ENCODE measurements around the gene ZDHHC16. TPM values are rescaled to one million over a fixed set of nuclear protein-coding genes. Genes with fewer than 3 reads are reported as not detected.
"Not testable (repeated sequence)": the region's sequence is repeated elsewhere in the genome, so short reads cannot be mapped to it uniquely, and the experiment has no call there.

The ZDHHC16 gene
- total and polyA plus RNA-seq, 5 experiments from 2014 or later = 20.0 to 31.4 (median 28.1) TPM

DNA sequence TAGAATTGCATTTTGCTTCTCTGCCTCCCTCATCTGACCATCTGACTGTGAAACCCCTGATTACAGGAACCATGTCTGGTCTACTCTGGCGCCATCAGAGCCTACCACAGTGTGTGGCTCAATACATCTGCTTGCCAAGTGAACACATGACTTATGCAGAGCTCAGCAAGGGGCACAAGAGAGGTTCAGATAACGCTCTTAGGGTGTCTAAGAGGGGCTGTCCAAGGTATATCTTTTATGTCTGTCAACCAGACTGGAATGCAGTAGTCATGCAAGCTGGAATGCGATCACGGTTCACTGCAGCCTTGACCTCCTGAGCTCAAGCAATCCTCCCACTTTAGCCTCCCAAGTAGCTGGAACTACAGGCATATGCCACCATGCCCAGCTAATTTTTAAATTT is 34.6 kb upstream of the ZDHHC16 start:
- no peak for DNase-seq
- H3K27ac Mint-ChIP-seq = peak overlapping the region in 3 of 10 donors; percentile 28 to 43 (median 31)
- POLR2A ChIA-PET = interaction anchor here (1.5 kb wide), 1 partner anchor 10 kb away, joined by 8 read pairs; the partner anchor contains the start of gene RRP12
- peaks cover 13 to 46% (median 33%) of the 10 kb centered on the region in 4 donors for H3K4me1 Mint-ChIP-seq
- ATAC-seq = no peak
- no peak overlapping the region for H3K4me3 Mint-ChIP-seq
- no peaks in the 10 kb centered on the region for H3K27me3 Mint-ChIP-seq
- no peaks in the 10 kb centered on the region for H3K36me3 Mint-ChIP-seq
- no peaks in the 10 kb centered on the region for H3K9me3 Mint-ChIP-seq

DNA sequence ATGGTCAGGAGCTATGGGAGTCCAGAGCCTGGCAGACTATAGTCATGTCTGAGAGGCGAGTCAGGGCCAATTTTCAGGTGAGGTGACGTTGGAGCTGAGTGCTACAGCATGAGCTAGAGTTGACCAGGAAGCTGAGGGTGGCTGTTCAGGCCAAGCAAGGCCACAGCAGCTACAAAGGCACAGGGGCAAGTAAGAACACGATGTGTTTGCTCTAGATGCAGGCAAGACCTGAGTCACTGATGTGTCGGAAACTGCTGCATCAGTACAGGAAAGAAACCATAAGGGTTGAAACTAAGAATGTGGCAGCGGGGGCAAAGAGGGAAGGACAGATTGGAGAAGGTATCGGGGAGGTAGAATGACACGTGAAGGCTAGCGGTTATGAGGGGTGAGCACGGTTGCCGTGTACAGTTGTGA is 33.1 kb upstream of the ZDHHC16 start:
- Mint-ChIP-seq H3K9me3 (no peaks in the 10 kb centered on the region), H3K27me3 (no peaks in the 10 kb centered on the region), H3K36me3 (no peaks in the 10 kb centered on the region), H3K4me1 (peaks cover 18 to 49% (median 42%) of the 10 kb centered on the region in 4 donors), H3K27ac (peak overlapping the region; percentile 83 to 92 (median 89)), H3K4me3 (peak overlapping the region in 7 of 10 donors; percentile 6 to 74 (median 53))
- ATAC-seq (no peak), DNase-seq (no peak)
- POLR2A ChIA-PET = no interaction called here

DNA sequence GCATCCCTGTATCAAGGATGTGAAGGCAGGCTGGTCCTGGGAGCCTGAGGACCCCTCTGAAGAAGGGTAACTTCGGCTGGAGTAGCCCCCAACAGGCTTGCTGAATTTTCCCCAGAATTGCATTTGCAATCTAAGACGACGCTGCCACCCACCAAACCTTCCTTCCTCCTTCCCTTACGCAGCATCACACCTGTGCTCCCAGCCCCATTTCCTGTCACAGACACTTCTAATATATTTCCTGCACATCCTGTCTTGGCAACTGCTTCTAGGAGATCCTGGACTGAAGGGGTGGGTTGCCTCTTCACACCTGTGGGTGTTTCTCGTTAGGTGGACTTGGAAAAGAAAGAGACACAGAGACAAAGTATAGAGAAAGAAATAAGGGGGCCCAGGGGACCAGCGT is 29.4 kb upstream of the ZDHHC16 start:
- Mint-ChIP-seq H3K4me3 (peak overlapping the region in 9 of 10 donors; percentile 44 to 66 (median 53)), H3K36me3 (no peaks in the 10 kb centered on the region), H3K9me3 (no peaks in the 10 kb centered on the region), H3K4me1 (peaks cover 26 to 63% (median 59%) of the 10 kb centered on the region in 4 donors), H3K27me3 (no peaks in the 10 kb centered on the region), H3K27ac (peak overlapping the region; percentile 87 to 99 (median 92))
- DNase-seq (no peak), ATAC-seq (no peak)
- POLR2A ChIA-PET = no interaction called here

DNA sequence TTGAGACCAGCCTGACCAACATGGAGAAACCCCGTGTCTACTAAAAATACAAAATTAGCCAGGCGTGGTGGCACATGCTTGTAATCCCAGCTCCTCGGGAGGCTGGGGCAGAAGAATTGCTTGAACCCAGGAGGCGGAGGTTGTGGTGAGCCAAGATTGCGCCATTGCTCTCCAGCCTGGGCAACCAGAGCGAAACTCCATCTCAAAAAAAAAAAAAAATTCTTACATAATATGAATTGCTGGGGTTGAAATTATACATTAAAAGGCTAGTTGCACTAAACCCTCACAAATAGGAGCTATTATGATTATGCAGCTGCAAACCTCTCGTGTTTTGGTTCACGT is 22.2 kb upstream of the ZDHHC16 start:
- DNase-seq, H3K36me3 Mint-ChIP-seq, H3K9me3 Mint-ChIP-seq, H3K27me3 Mint-ChIP-seq, ATAC-seq: not testable (repeated sequence)
- POLR2A ChIA-PET = interaction anchor here (0.7 kb wide), 1 partner anchor 9 kb away, joined by 3 read pairs; no protein-coding TSS in a partner anchor
- peak overlapping the region in 2 of 10 donors; percentile 58 to 93 for H3K4me3 Mint-ChIP-seq
- H3K4me1 Mint-ChIP-seq = peaks cover 12 to 57% (median 46%) of the 10 kb centered on the region in 4 donors
- peak overlapping the region in 7 of 10 donors; percentile 35 to 99 (median 60) for H3K27ac Mint-ChIP-seq

DNA sequence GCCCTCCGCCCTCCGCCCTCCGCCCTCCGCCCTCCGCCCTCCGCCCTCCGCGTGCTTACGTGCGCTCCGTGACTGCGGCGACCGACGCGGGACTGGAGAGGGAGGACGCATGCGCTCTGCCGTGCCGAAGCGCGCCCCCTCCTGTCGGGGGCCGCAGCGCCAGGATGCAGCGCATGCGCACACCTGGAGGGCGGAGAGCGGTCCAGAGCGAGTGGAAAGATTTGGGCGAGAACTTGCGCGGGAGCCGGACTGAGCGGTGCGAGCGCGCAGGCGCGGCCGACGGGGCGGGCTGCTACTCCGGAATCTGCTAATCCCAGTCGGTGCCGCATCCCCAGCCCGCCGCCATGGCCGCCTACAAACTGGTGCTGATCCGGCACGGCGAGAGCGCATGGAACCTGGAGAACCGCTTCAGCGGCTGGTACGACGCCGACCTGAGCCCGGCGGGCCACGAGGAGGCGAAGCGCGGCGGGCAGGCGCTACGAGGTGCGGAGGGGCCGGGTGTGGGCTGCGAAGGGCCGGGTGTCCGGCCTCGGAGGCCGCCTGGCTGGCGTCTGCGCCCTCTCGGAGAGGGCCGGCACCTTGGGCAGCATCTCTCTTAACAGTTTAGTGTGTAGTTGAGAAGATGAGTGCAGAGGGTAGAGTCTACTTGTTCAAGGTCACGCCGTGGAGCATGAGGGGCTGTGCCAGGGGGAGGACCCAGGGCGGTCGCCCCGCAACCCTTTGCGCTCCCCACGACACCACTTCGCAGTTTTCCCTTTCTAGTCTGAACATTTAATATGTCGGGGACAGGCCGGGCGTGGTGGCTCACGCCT is 19.8 kb upstream of the ZDHHC16 start, which contains the start of gene PGAM1:
Gene PGAM1, plus strand, starts transcription at position 228 of the 812 bp plus-strand sequence. Its CDS starts 117 bp downstream, at position 345.
- H3K36me3 Mint-ChIP-seq = peaks cover 0 to 28% (median 0%) of the 10 kb centered on the region in 3 donors
- H3K27ac Mint-ChIP-seq = peak within 1 kb of the TSS; percentile 90 to 99 (median 93)
- H3K4me1 Mint-ChIP-seq = peaks cover 7 to 54% (median 40%) of the 10 kb centered on the region in 4 donors
- no peaks in the 10 kb centered on the region for H3K9me3 Mint-ChIP-seq
- POLR2A ChIA-PET = interaction anchor here (2.4 kb wide), 1 partner anchor 12 kb away, joined by 9 read pairs; no protein-coding TSS in a partner anchor
- peak within 1 kb of the TSS; percentile 86 to 95 (median 94) for H3K4me3 Mint-ChIP-seq
- ATAC-seq (peak; percentile 89 to 91), DNase-seq (peak; percentile 90 to 98 (median 95))
- H3K27me3 Mint-ChIP-seq = peaks cover 0 to 2% (median 0%) of the 10 kb centered on the region in 5 donors

DNA sequence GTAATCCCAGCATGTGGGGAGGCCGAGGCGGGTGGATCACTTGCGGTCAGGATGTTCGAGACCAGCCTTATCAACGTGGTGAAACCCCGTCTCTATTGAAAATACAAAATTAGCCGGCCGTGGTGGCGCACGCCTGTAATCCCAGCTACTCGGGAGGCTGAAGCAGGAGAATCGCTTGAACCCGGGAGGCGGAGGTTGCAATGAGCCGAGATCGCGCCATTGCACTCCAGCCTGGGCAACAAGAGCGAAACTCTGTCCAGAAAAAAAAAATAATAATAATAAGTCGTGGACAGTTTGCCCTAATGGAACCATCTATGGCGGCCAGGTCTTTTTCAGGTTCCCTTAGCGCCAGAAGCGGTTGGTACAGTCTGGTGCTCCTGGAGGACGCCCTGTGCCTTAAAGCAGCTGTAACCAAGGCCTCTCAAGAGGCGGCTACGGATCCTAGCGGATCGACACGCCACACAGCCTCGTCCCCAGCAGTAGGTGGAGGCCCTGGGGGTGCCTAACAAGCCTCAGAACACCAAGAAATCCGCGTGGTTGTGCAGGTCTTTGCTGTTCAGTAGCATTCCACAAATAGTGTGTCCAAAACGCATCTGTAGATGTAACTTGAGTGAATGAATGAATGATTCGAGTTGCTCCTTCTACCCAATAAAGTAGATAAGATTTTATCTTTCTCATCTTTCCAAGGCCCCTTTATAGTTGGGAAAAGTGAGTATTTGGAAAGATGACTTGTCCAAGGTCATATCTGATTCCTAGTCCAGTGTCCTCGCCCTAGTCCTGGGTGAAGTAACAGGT is 19.0 kb upstream of the ZDHHC16 start:
- peak overlapping the region; percentile 88 to 99 (median 92) for H3K27ac Mint-ChIP-seq
- H3K4me3 Mint-ChIP-seq = peak overlapping the region; percentile 86 to 95 (median 94)
- no peaks in the 10 kb centered on the region for H3K9me3 Mint-ChIP-seq
- no peak for DNase-seq
- POLR2A ChIA-PET = interaction anchor here (2.4 kb wide), 1 partner anchor 13 kb away, joined by 9 read pairs; no protein-coding TSS in a partner anchor
- H3K36me3 Mint-ChIP-seq = peaks cover 0 to 35% (median 1%) of the 10 kb centered on the region in 3 donors
- no peak for ATAC-seq
- peaks cover 0 to 2% (median 0%) of the 10 kb centered on the region in 5 donors for H3K27me3 Mint-ChIP-seq
- H3K4me1 Mint-ChIP-seq = peaks cover 7 to 51% (median 40%) of the 10 kb centered on the region in 4 donors

DNA sequence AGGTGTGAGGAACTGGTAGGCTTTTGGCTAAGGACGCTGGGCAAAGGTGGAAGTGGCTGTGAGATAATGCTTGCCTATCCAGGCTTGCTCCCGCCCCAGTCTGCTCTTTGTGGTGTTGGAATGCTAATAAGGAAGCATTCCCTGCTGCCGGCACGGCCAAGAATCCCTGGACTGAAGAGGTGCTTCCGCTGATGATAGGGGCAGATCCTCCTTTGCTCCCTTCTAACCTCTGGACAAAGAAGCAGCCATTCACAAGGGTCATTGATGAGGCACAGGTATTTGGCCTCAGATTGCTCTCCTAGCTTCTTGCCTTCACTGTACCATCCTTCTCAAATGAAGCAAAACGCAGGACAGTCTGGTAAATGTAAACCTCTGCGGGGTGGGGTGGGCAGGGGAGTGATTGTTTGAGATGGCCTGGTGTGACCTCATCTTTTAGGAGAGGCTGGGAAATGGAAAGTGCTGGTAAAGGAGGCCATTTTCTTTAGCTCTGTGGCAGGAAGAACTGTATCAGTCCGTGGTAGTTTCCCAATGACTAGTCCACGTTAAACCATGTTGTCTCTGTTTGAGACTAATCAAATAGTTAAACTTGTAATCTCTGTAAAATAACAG is 18.3 kb upstream of the ZDHHC16 start:
- ATAC-seq (no peak), DNase-seq (no peak)
- peak overlapping the region in 9 of 10 donors; percentile 86 to 99 (median 93) for H3K27ac Mint-ChIP-seq
- peaks cover 0 to 37% (median 3%) of the 10 kb centered on the region in 3 donors for H3K36me3 Mint-ChIP-seq
- H3K4me3 Mint-ChIP-seq = peak overlapping the region; percentile 71 to 95 (median 93)
- POLR2A ChIA-PET = interaction anchor here (2.4 kb wide), 1 partner anchor 13 kb away, joined by 9 read pairs; no protein-coding TSS in a partner anchor
- H3K9me3 Mint-ChIP-seq = no peaks in the 10 kb centered on the region
- peaks cover 7 to 51% (median 39%) of the 10 kb centered on the region in 4 donors for H3K4me1 Mint-ChIP-seq
- peaks cover 0 to 2% (median 0%) of the 10 kb centered on the region in 5 donors for H3K27me3 Mint-ChIP-seq

DNA sequence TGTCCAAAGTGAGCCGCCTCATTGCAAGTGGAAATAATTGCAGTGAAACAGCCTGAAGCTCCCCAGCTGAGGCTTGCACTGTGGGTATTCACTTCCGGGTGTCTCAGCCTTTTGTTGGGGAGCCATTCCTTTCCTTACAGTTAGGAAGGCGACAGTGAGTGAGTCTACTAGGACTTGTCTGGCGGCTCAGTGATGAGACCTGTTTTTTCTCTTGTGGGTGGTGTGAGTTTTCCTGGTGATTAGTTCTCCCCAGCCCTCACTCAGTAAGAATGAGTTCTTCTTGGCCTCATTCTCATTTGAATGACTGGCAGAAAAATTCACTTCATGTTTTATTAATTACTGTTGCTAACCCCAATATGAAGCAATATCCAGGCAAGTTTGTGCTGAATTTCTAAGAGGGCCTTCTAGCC is 17.4 kb upstream of the ZDHHC16 start:
- POLR2A ChIA-PET = no interaction called here
- ATAC-seq = no peak

DNA sequence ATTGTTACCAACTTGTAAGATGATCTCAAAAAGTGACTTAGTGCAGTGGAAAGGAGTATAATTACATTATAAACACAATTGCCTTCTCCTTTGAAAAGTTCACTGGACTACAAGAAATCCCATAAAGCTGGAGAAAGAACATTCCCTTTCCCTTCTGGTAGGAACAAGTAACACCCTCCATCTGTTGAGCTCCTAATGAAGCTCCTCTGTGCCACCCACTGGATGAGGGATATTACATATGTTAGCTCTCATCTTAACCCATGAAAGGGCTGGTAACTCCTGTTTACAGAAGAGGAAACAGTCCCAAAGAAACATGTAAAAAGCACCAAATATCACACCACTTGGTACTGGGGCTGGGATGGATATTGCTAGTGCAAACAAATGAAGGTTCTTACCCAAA is 11.9 kb upstream of the ZDHHC16 start:
- H3K4me1 Mint-ChIP-seq = peaks cover 0 to 6% (median 2%) of the 10 kb centered on the region in 4 donors
- DNase-seq (no peak), ATAC-seq (no peak)
- H3K4me3 Mint-ChIP-seq = no peak overlapping the region
- peak overlapping the region in 2 of 10 donors; percentile 29 to 61 for H3K27ac Mint-ChIP-seq
- POLR2A ChIA-PET = interaction anchor here (1.1 kb wide), 1 partner anchor 11 kb away, joined by 3 read pairs; no protein-coding TSS in a partner anchor
- H3K36me3 Mint-ChIP-seq = peaks cover 0 to 87% (median 9%) of the 10 kb centered on the region in 3 donors
- H3K9me3 Mint-ChIP-seq = no peaks in the 10 kb centered on the region
- H3K27me3 Mint-ChIP-seq = no peaks in the 10 kb centered on the region

More for the DNA sequence above, 17.4 kb upstream of the ZDHHC16 start:
- Mint-ChIP-seq H3K4me1 (peaks cover 3 to 42% (median 33%) of the 10 kb centered on the region in 4 donors), H3K27ac (peak overlapping the region in 9 of 10 donors; percentile 52 to 90 (median 77)), H3K27me3 (peaks cover 0 to 2% (median 0%) of the 10 kb centered on the region in 5 donors), H3K4me3 (peak overlapping the region; percentile 6 to 74 (median 50)), H3K9me3 (no peaks in the 10 kb centered on the region), H3K36me3 (peaks cover 0 to 39% (median 6%) of the 10 kb centered on the region in 3 donors)
- DNase-seq = no peak

DNA sequence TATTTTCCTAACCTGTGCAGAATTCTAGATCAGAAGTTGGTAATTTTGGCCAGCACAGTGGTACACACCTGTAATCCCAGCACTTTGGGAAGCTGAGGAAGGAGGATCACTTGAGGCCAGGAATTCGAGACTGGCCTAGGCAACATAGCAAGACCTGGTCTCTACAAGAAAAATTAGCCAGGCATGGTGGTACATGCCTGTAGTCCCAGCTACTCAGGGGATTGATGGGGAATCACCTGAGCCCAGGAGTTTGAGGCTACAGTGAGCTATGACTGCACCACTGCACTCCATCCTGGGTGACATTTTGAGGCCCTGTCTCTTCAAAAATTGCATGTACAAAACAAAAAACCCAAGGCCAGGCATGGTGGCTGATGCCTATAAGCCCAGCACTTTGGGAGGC is 11.4 kb upstream of the ZDHHC16 start:
- POLR2A ChIA-PET = no interaction called here
- Mint-ChIP-seq H3K4me1 (peaks cover 0 to 2% (median 0%) of the 10 kb centered on the region in 4 donors), H3K36me3 (peaks cover 0 to 87% (median 9%) of the 10 kb centered on the region in 3 donors), H3K4me3 (no peak overlapping the region), H3K27ac (peak overlapping the region in 4 of 10 donors; percentile 29 to 61 (median 43)), H3K9me3 (no peaks in the 10 kb centered on the region), H3K27me3 (no peaks in the 10 kb centered on the region)
- ATAC-seq (no peak), DNase-seq (no peak)

DNA sequence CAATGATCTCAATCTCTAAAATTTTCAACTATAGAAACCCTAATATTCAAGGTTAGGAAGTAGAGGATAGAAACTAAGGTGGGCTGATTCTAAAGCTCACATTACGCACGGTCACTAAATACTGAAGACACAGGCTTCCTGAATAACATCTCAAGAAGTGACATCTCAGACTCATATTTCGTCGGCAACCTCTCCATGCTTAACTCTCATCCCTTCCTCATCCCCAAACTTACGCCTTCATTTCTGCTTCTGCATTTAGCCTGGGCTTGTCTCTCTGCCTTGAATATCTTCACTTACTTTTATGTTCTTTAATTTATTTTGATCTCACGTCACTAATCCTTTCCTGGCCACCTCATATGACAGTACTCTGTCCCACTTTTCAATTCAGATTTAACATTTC is 10.8 kb upstream of the ZDHHC16 start:
- no peaks in the 10 kb centered on the region for H3K9me3 Mint-ChIP-seq
- no peaks in the 10 kb centered on the region for H3K4me1 Mint-ChIP-seq
- peak overlapping the region in 3 of 10 donors; percentile 7 to 62 (median 46) for H3K27ac Mint-ChIP-seq
- no peak for ATAC-seq
- H3K36me3 Mint-ChIP-seq = peaks cover 0 to 88% (median 9%) of the 10 kb centered on the region in 3 donors
- H3K27me3 Mint-ChIP-seq = no peaks in the 10 kb centered on the region
- no peak overlapping the region for H3K4me3 Mint-ChIP-seq
- DNase-seq = no peak
- POLR2A ChIA-PET = no interaction called here

DNA sequence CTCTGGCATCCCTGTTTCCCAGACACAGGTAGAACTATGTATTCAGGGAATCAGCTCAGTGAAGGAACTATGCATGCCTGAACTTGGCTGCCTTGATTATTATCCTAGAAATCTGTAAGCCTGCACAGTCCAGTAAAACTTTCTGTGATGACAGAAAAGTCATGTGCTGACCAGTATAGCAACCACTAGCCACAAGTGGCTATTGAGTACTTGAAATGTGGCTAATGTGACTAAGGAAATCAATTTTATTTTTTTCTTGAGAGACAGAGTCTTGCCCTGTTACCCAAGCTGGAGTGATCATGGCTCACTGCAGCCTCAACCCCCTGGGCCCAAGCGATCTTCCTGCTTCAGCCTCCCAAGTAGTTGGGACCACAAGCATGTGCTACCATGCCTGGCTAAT is 3.7 kb upstream of the ZDHHC16 start:
- no peak for ATAC-seq
- no peaks in the 10 kb centered on the region for H3K9me3 Mint-ChIP-seq
- H3K4me1 Mint-ChIP-seq = peaks cover 15 to 39% (median 30%) of the 10 kb centered on the region in 4 donors
- H3K4me3 Mint-ChIP-seq = no peak overlapping the region
- H3K27ac Mint-ChIP-seq = no peak overlapping the region
- H3K36me3 Mint-ChIP-seq = peaks cover 0 to 58% (median 2%) of the 10 kb centered on the region in 3 donors
- H3K27me3 Mint-ChIP-seq = no peaks in the 10 kb centered on the region
- POLR2A ChIA-PET = no interaction called here
- no peak for DNase-seq
